DLD1 (cell line): ENCODE results near the gene KRT74.

Source experiments
- in situ Hi-C: cut with HindIII; loops from 2 replicates; pipeline ENCODE4 v1.10.0; 2017; ENCODE audit warnings: low sequenced_read_pairs

Gene KRT74

GRCh38 chr12:52575948-52576347 is 2.3 kb upstream of the KRT74 start:
- in situ Hi-C loops = no loop called here

GRCh38 chr12:52575256-52575655 is 1.6 kb upstream of the KRT74 start:
- in situ Hi-C loops = no loop called here

GRCh38 chr12:52573306-52573705 is 337 bp downstream of the KRT74 start:
- in situ Hi-C loops = no loop called here

GRCh38 chr12:52570511-52570910 is 3.1 kb downstream of the KRT74 start:
- in situ Hi-C loops = no loop called here

- in situ Hi-C loops = no loop called here
These were observed 5.5 kb downstream of the KRT74 start for GRCh38 chr12:52568111-52568510.

- in situ Hi-C loops = no loop called here
These were observed 6.8 kb downstream of the KRT74 start for GRCh38 chr12:52566847-52567291.

GRCh38 chr12:52564582-52564981 is 9.1 kb downstream of the KRT74 start:
- in situ Hi-C loops = no loop called here

- in situ Hi-C loops = no loop called here
These were observed 11.7 kb downstream of the KRT74 start for GRCh38 chr12:52561880-52562449.

GRCh38 chr12:52559979-52560378 is 13.7 kb downstream of the KRT74 start:
- in situ Hi-C loops = no loop called here

- in situ Hi-C loops = no loop called here
These were observed 14.7 kb downstream of the KRT74 start for GRCh38 chr12:52558781-52559445.

- in situ Hi-C loops = no loop called here
These were observed 16.2 kb downstream of the KRT74 start for GRCh38 chr12:52557476-52557875.

- in situ Hi-C loops = no loop called here
These were observed 18.1 kb downstream of the KRT74 start for GRCh38 chr12:52555577-52555976.

GRCh38 chr12:52552681-52553195 is 20.9 kb downstream of the KRT74 start, which contains the start of gene KRT71:
TSS of gene KRT71 (minus strand) at chr12:52553145. CDS start at chr12:52553077, 68 bp downstream.
- in situ Hi-C loops = no loop called here

- in situ Hi-C loops = no loop called here
These were observed 21.6 kb downstream of the KRT74 start for GRCh38 chr12:52552055-52552454.

GRCh38 chr12:52551216-52551865 is 22.3 kb downstream of the KRT74 start:
- in situ Hi-C loops = no loop called here

GRCh38 chr12:52546126-52546525 is 27.5 kb downstream of the KRT74 start:
- in situ Hi-C loops = no loop called here

GRCh38 chr12:52543985-52544883 is 29.4 kb downstream of the KRT74 start:
- in situ Hi-C loops = no loop called here

GRCh38 chr12:52542785-52543318 is 30.8 kb downstream of the KRT74 start:
- in situ Hi-C loops = no loop called here

- in situ Hi-C loops = no loop called here
These were observed 31.5 kb downstream of the KRT74 start for GRCh38 chr12:52542157-52542556.

GRCh38 chr12:52541709-52542108 is 31.9 kb downstream of the KRT74 start:
- in situ Hi-C loops = no loop called here

GRCh38 chr12:52540531-52540930 is 33.1 kb downstream of the KRT74 start:
- in situ Hi-C loops = no loop called here
